ENCODE results near the gene ULK1.
A peak's percentile ranks its signal among the peaks of the same experiment; 100 is the strongest.

The ULK1 gene
- 23.8 to 65.1 (median 42.4) reads per million in 9 experiments for total RNA-seq

GRCh38 chr12:131894313-131894860 is at the start of gene ULK1:
TSS of gene ULK1 (plus strand) at chr12:131894622. CDS start at chr12:131895002, 380 bp downstream.
- Mint-ChIP-seq H3K4me3 (peak within 1 kb of the TSS; percentile 86 to 87), H3K36me3 (ENCODE audit: insufficient read depth) (peaks cover 10% of the 10 kb centered on the region), H3K4me1 (ENCODE audit: low read depth in 2 of 2) (peaks cover 7 to 15% of the 10 kb centered on the region in 2 donors), H3K27ac (peak within 1 kb of the TSS; percentile 86 to 87), H3K27me3 (no peaks in the 10 kb centered on the region), H3K9me3 (no peaks in the 10 kb centered on the region)
- ATAC-seq (replicated peaks) (peak; percentile 73), DNase-seq (peak; percentile 92 to 95 (median 93))

GRCh38 chr12:131844656-131845055 is 49.8 kb upstream of the ULK1 start:
- H3K27ac Mint-ChIP-seq = no peak overlapping the region
- no peak overlapping the region for H3K4me3 Mint-ChIP-seq
- DNase-seq (no peak), ATAC-seq (replicated peaks) (no peak)
- peaks cover 0 to 15% of the 10 kb centered on the region in 2 donors for H3K27me3 Mint-ChIP-seq
- H3K9me3 Mint-ChIP-seq = no peaks in the 10 kb centered on the region
- peaks cover 3% of the 10 kb centered on the region for H3K36me3 Mint-ChIP-seq (ENCODE audit: insufficient read depth)
- peaks cover 0 to 3% of the 10 kb centered on the region in 2 donors for H3K4me1 Mint-ChIP-seq (ENCODE audit: low read depth in 2 of 2)

- H3K4me1 Mint-ChIP-seq (ENCODE audit: low read depth in 2 of 2) = peaks cover 0 to 3% of the 10 kb centered on the region in 2 donors
- H3K4me3 Mint-ChIP-seq = no peak overlapping the region
- H3K36me3 Mint-ChIP-seq (ENCODE audit: insufficient read depth) = peaks cover 3% of the 10 kb centered on the region
- H3K27ac Mint-ChIP-seq = no peak overlapping the region
- DNase-seq (no peak), ATAC-seq (replicated peaks) (no peak)
- no peaks in the 10 kb centered on the region for H3K9me3 Mint-ChIP-seq
- H3K27me3 Mint-ChIP-seq = peaks cover 0 to 15% of the 10 kb centered on the region in 2 donors
Observed at GRCh38 chr12:131845121-131845520, 49.3 kb upstream of the ULK1 start.

- ATAC-seq (replicated peaks) = no peak
- no peak for DNase-seq
- Mint-ChIP-seq H3K4me1 (ENCODE audit: low read depth in 2 of 2) (peaks cover 0 to 4% of the 10 kb centered on the region in 2 donors), H3K36me3 (ENCODE audit: insufficient read depth) (peaks cover 3% of the 10 kb centered on the region), H3K9me3 (no peaks in the 10 kb centered on the region), H3K27ac (no peak overlapping the region), H3K27me3 (peaks cover 0 to 15% of the 10 kb centered on the region in 2 donors), H3K4me3 (no peak overlapping the region)
Observed at GRCh38 chr12:131847456-131847855, 47.0 kb upstream of the ULK1 start.

GRCh38 chr12:131848753-131849152 is 45.7 kb upstream of the ULK1 start:
- Mint-ChIP-seq H3K27me3 (peaks cover 0 to 23% of the 10 kb centered on the region in 2 donors), H3K36me3 (ENCODE audit: insufficient read depth) (peaks cover 3% of the 10 kb centered on the region), H3K9me3 (no peaks in the 10 kb centered on the region), H3K4me1 (ENCODE audit: low read depth in 2 of 2) (peaks cover 0 to 4% of the 10 kb centered on the region in 2 donors), H3K4me3 (no peak overlapping the region), H3K27ac (no peak overlapping the region)
- DNase-seq (no peak), ATAC-seq (replicated peaks) (no peak)

GRCh38 chr12:131849700-131850553 is 44.5 kb upstream of the ULK1 start:
- ATAC-seq (replicated peaks) (no peak), DNase-seq (no peak)
- Mint-ChIP-seq H3K4me1 (ENCODE audit: low read depth in 2 of 2) (peaks cover 0 to 4% of the 10 kb centered on the region in 2 donors), H3K9me3 (no peaks in the 10 kb centered on the region), H3K4me3 (no peak overlapping the region), H3K27me3 (peaks cover 0 to 30% of the 10 kb centered on the region in 2 donors), H3K36me3 (ENCODE audit: insufficient read depth) (no peaks in the 10 kb centered on the region), H3K27ac (no peak overlapping the region)

GRCh38 chr12:131850856-131851559 is 43.4 kb upstream of the ULK1 start:
- no peak for DNase-seq
- Mint-ChIP-seq H3K36me3 (ENCODE audit: insufficient read depth) (no peaks in the 10 kb centered on the region), H3K4me3 (no peak overlapping the region), H3K27ac (no peak overlapping the region), H3K4me1 (ENCODE audit: low read depth in 2 of 2) (peaks cover 0 to 4% of the 10 kb centered on the region in 2 donors), H3K9me3 (no peaks in the 10 kb centered on the region), H3K27me3 (peaks cover 2 to 26% of the 10 kb centered on the region in 2 donors)
- ATAC-seq (replicated peaks) = peak; percentile 33

GRCh38 chr12:131851741-131852550 is 42.5 kb upstream of the ULK1 start:
- ATAC-seq (replicated peaks) (no peak), DNase-seq (no peak)
- Mint-ChIP-seq H3K27me3 (peaks cover 9 to 16% of the 10 kb centered on the region in 2 donors), H3K4me1 (ENCODE audit: low read depth in 2 of 2) (peaks cover 0 to 1% of the 10 kb centered on the region in 2 donors), H3K9me3 (no peaks in the 10 kb centered on the region), H3K36me3 (ENCODE audit: insufficient read depth) (no peaks in the 10 kb centered on the region), H3K27ac (no peak overlapping the region), H3K4me3 (no peak overlapping the region)

GRCh38 chr12:131852551-131853299 is 41.7 kb upstream of the ULK1 start:
- no peaks in the 10 kb centered on the region for H3K36me3 Mint-ChIP-seq (ENCODE audit: insufficient read depth)
- H3K9me3 Mint-ChIP-seq = no peaks in the 10 kb centered on the region
- peaks cover 17 to 23% of the 10 kb centered on the region in 2 donors for H3K27me3 Mint-ChIP-seq
- DNase-seq (no peak), ATAC-seq (replicated peaks) (no peak)
- no peak overlapping the region for H3K4me3 Mint-ChIP-seq
- no peak overlapping the region for H3K27ac Mint-ChIP-seq
- peaks cover under 1 to 3% of the 10 kb centered on the region in 2 donors for H3K4me1 Mint-ChIP-seq (ENCODE audit: low read depth in 2 of 2)

- H3K4me1 Mint-ChIP-seq (ENCODE audit: low read depth in 2 of 2) = peaks cover 4 to 5% of the 10 kb centered on the region in 2 donors
- no peak for ATAC-seq (replicated peaks)
- H3K36me3 Mint-ChIP-seq (ENCODE audit: insufficient read depth) = no peaks in the 10 kb centered on the region
- no peak for DNase-seq
- H3K9me3 Mint-ChIP-seq = no peaks in the 10 kb centered on the region
- no peak overlapping the region for H3K27ac Mint-ChIP-seq
- H3K27me3 Mint-ChIP-seq = peaks cover 27 to 33% of the 10 kb centered on the region in 2 donors
- no peak overlapping the region for H3K4me3 Mint-ChIP-seq
Observed at GRCh38 chr12:131853832-131854797, 40.3 kb upstream of the ULK1 start.

- H3K4me3 Mint-ChIP-seq = no peak overlapping the region
- H3K9me3 Mint-ChIP-seq = no peaks in the 10 kb centered on the region
- H3K4me1 Mint-ChIP-seq (ENCODE audit: low read depth in 2 of 2) = peaks cover 4 to 5% of the 10 kb centered on the region in 2 donors
- peaks cover 27 to 33% of the 10 kb centered on the region in 2 donors for H3K27me3 Mint-ChIP-seq
- H3K27ac Mint-ChIP-seq = no peak overlapping the region
- ATAC-seq (replicated peaks) = no peak
- no peak for DNase-seq
- H3K36me3 Mint-ChIP-seq (ENCODE audit: insufficient read depth) = no peaks in the 10 kb centered on the region
Observed at GRCh38 chr12:131854861-131855476, 39.5 kb upstream of the ULK1 start.

Data from effector memory CD8-positive, alpha-beta T cell (primary cell).